ENCODE measurements around the gene NR5A1.

Gene NR5A1

GRCh38 chr9:124450931-124451661 is 56.1 kb downstream of the NR5A1 start:
- no peak overlapping the region for H3K4me3 ChIP-seq (ENCODE audit: extremely low read depth, insufficient read depth, low read length, poor library complexity, severe bottlenecking)
- WGBS, 2 experiments (ENCODE audit: insufficient coverage in 2 of 2) = 53 to 66% methylated on average over 15 to 19 of the region's 19 CpGs
- no peaks in the 10 kb centered on the region for H3K9me3 ChIP-seq (ENCODE audit: control insufficient read depth, low read length)

GRCh38 chr9:124450241-124450924 is 56.8 kb downstream of the NR5A1 start, which contains the start of gene ADGRD2:
Gene ADGRD2, plus strand, starts transcription at chr9:124450451. Its CDS starts 1,216 bp downstream, at chr9:124451667.
- Histone ChIP-seq H3K4me1 (ENCODE audit: control insufficient read depth, insufficient read depth, low read length, poor library complexity, severe bottlenecking) (peaks cover 6% of the 10 kb centered on the region), H3K9me3 (ENCODE audit: control insufficient read depth, low read length) (no peaks in the 10 kb centered on the region), H3K4me3 (ENCODE audit: extremely low read depth, insufficient read depth, low read length, poor library complexity, severe bottlenecking) (peak within 1 kb of the TSS; percentile 16), H3K27ac (ENCODE audit: low read depth, low read length, severe bottlenecking) (no peak within 1 kb of the TSS), H3K36me3 (ENCODE audit: control insufficient read depth, insufficient read depth, low read length) (no peaks in the 10 kb centered on the region)
- WGBS, 2 experiments (ENCODE audit: insufficient coverage in 2 of 2) = 4 to 5% methylated on average over 24 to 37 of the region's 41 CpGs

More at GRCh38 chr9:124450931-124451661, 56.1 kb downstream of the NR5A1 start:
- Histone ChIP-seq H3K36me3 (ENCODE audit: control insufficient read depth, insufficient read depth, low read length) (no peaks in the 10 kb centered on the region), H3K4me1 (ENCODE audit: control insufficient read depth, insufficient read depth, low read length, poor library complexity, severe bottlenecking) (peaks cover 6% of the 10 kb centered on the region), H3K27ac (ENCODE audit: low read depth, low read length, severe bottlenecking) (no peak overlapping the region)

- WGBS, 2 experiments (ENCODE audit: insufficient coverage in 2 of 2) = 84 to 86% methylated on average over 12 of the region's 13 CpGs
- H3K9me3 ChIP-seq (ENCODE audit: control insufficient read depth, low read length) = no peaks in the 10 kb centered on the region
Observed at GRCh38 chr9:124449381-124450151, 57.6 kb downstream of the NR5A1 start.

GRCh38 chr9:124448019-124448418 is 59.2 kb downstream of the NR5A1 start:
- 97 to 98% methylated on average over 3 to 7 of the region's 7 CpGs for WGBS, 2 experiments (ENCODE audit: insufficient coverage in 2 of 2)
- Histone ChIP-seq H3K27ac (ENCODE audit: low read depth, low read length, severe bottlenecking) (no peak overlapping the region), H3K4me1 (ENCODE audit: control insufficient read depth, insufficient read depth, low read length, poor library complexity, severe bottlenecking) (peaks cover 6% of the 10 kb centered on the region), H3K9me3 (ENCODE audit: control insufficient read depth, low read length) (no peaks in the 10 kb centered on the region), H3K4me3 (ENCODE audit: extremely low read depth, insufficient read depth, low read length, poor library complexity, severe bottlenecking) (no peak overlapping the region), H3K36me3 (ENCODE audit: control insufficient read depth, insufficient read depth, low read length) (no peaks in the 10 kb centered on the region)

More at GRCh38 chr9:124449381-124450151, 57.6 kb downstream of the NR5A1 start:
- Histone ChIP-seq H3K4me3 (ENCODE audit: extremely low read depth, insufficient read depth, low read length, poor library complexity, severe bottlenecking) (no peak overlapping the region), H3K4me1 (ENCODE audit: control insufficient read depth, insufficient read depth, low read length, poor library complexity, severe bottlenecking) (peaks cover 6% of the 10 kb centered on the region), H3K27ac (ENCODE audit: low read depth, low read length, severe bottlenecking) (no peak overlapping the region), H3K36me3 (ENCODE audit: control insufficient read depth, insufficient read depth, low read length) (no peaks in the 10 kb centered on the region)

GRCh38 chr9:124447297-124447661 is 59.9 kb downstream of the NR5A1 start:
- H3K4me3 ChIP-seq (ENCODE audit: extremely low read depth, insufficient read depth, low read length, poor library complexity, severe bottlenecking) = no peak overlapping the region
- H3K36me3 ChIP-seq (ENCODE audit: control insufficient read depth, insufficient read depth, low read length) = no peaks in the 10 kb centered on the region
- H3K9me3 ChIP-seq (ENCODE audit: control insufficient read depth, low read length) = no peaks in the 10 kb centered on the region
- WGBS, 2 experiments (ENCODE audit: insufficient coverage in 2 of 2) = 75 to 81% methylated on average over 1 to 3 of the region's 4 CpGs
- H3K27ac ChIP-seq (ENCODE audit: low read depth, low read length, severe bottlenecking) = no peak overlapping the region
- peaks cover 6% of the 10 kb centered on the region for H3K4me1 ChIP-seq (ENCODE audit: control insufficient read depth, insufficient read depth, low read length, poor library complexity, severe bottlenecking)

GRCh38 chr9:124444166-124444565 is 63.0 kb downstream of the NR5A1 start:
- Histone ChIP-seq H3K9me3 (ENCODE audit: control insufficient read depth, low read length) (no peaks in the 10 kb centered on the region), H3K4me1 (ENCODE audit: control insufficient read depth, insufficient read depth, low read length, poor library complexity, severe bottlenecking) (no peaks in the 10 kb centered on the region), H3K36me3 (ENCODE audit: control insufficient read depth, insufficient read depth, low read length) (no peaks in the 10 kb centered on the region), H3K4me3 (ENCODE audit: extremely low read depth, insufficient read depth, low read length, poor library complexity, severe bottlenecking) (no peak overlapping the region), H3K27ac (ENCODE audit: low read depth, low read length, severe bottlenecking) (no peak overlapping the region)
- no CpG with 5 or more reads among the region's 3 CpGs for WGBS, 2 experiments (ENCODE audit: insufficient coverage in 2 of 2)

- Histone ChIP-seq H3K4me1 (ENCODE audit: control insufficient read depth, insufficient read depth, low read length, poor library complexity, severe bottlenecking) (no peaks in the 10 kb centered on the region), H3K36me3 (ENCODE audit: control insufficient read depth, insufficient read depth, low read length) (no peaks in the 10 kb centered on the region), H3K27ac (ENCODE audit: low read depth, low read length, severe bottlenecking) (no peak overlapping the region), H3K9me3 (ENCODE audit: control insufficient read depth, low read length) (no peaks in the 10 kb centered on the region), H3K4me3 (ENCODE audit: extremely low read depth, insufficient read depth, low read length, poor library complexity, severe bottlenecking) (no peak overlapping the region)
- 100% methylated on average over 1 of the region's 2 CpGs; no CpG with 5 or more reads in 1 of the 2 experiments for WGBS, 2 experiments (ENCODE audit: insufficient coverage in 2 of 2)
Observed at GRCh38 chr9:124443625-124444024, 63.6 kb downstream of the NR5A1 start.

GRCh38 chr9:124442826-124443225 is 64.4 kb downstream of the NR5A1 start:
- H3K4me3 ChIP-seq (ENCODE audit: extremely low read depth, insufficient read depth, low read length, poor library complexity, severe bottlenecking) = no peak overlapping the region
- no peaks in the 10 kb centered on the region for H3K4me1 ChIP-seq (ENCODE audit: control insufficient read depth, insufficient read depth, low read length, poor library complexity, severe bottlenecking)
- no peak overlapping the region for H3K27ac ChIP-seq (ENCODE audit: low read depth, low read length, severe bottlenecking)
- no peaks in the 10 kb centered on the region for H3K9me3 ChIP-seq (ENCODE audit: control insufficient read depth, low read length)
- no peaks in the 10 kb centered on the region for H3K36me3 ChIP-seq (ENCODE audit: control insufficient read depth, insufficient read depth, low read length)
- 88 to 100% methylated on average over 2 to 3 of the region's 3 CpGs for WGBS, 2 experiments (ENCODE audit: insufficient coverage in 2 of 2)

- no peak overlapping the region for H3K27ac ChIP-seq (ENCODE audit: low read depth, low read length, severe bottlenecking)
- no peaks in the 10 kb centered on the region for H3K36me3 ChIP-seq (ENCODE audit: control insufficient read depth, insufficient read depth, low read length)
- H3K4me1 ChIP-seq (ENCODE audit: control insufficient read depth, insufficient read depth, low read length, poor library complexity, severe bottlenecking) = no peaks in the 10 kb centered on the region
- H3K4me3 ChIP-seq (ENCODE audit: extremely low read depth, insufficient read depth, low read length, poor library complexity, severe bottlenecking) = no peak overlapping the region
- H3K9me3 ChIP-seq (ENCODE audit: control insufficient read depth, low read length) = no peaks in the 10 kb centered on the region
Observed at GRCh38 chr9:124442379-124442778, 64.8 kb downstream of the NR5A1 start.

GRCh38 chr9:124441291-124441690 is 65.9 kb downstream of the NR5A1 start:
- 92 to 97% methylated on average over 11 to 12 of the region's 16 CpGs for WGBS, 2 experiments (ENCODE audit: insufficient coverage in 2 of 2)
- Histone ChIP-seq H3K4me1 (ENCODE audit: control insufficient read depth, insufficient read depth, low read length, poor library complexity, severe bottlenecking) (no peaks in the 10 kb centered on the region), H3K9me3 (ENCODE audit: control insufficient read depth, low read length) (no peaks in the 10 kb centered on the region), H3K4me3 (ENCODE audit: extremely low read depth, insufficient read depth, low read length, poor library complexity, severe bottlenecking) (no peak overlapping the region), H3K27ac (ENCODE audit: low read depth, low read length, severe bottlenecking) (no peak overlapping the region), H3K36me3 (ENCODE audit: control insufficient read depth, insufficient read depth, low read length) (no peaks in the 10 kb centered on the region)

All from mesodermal cell (in vitro differentiated cells).